HEK293 (cell line): Measurements from ENCODE around the gene SH2B3.

Source experiments
- GLI2 ChIP-seq: fragments of 450-650 bp; formaldehyde crosslinking; IDR thresholded peaks from 2 replicates; pipeline ENCODE4; 2017; ENCODE audit warnings: missing biosample characterization, missing genetic modification characterization, low read depth, borderline replicate concordance
- TF ChIP-seq, protein P1 (sequence below): sonication (generic); formaldehyde crosslinking; IDR thresholded peaks from 2 replicates; pipeline ENCODE4 v1.8.1; 2022; ENCODE audit warnings: mild to moderate bottlenecking, moderate library complexity, missing genetic modification reagents
- TF ChIP-seq, protein P2 (sequence below): fragments of 450-650 bp; formaldehyde crosslinking; IDR thresholded peaks from 2 replicates; pipeline ENCODE4 v1.5.1; 2016; ENCODE audit warnings: missing biosample characterization, missing genetic modification characterization, low read depth

DNA sequence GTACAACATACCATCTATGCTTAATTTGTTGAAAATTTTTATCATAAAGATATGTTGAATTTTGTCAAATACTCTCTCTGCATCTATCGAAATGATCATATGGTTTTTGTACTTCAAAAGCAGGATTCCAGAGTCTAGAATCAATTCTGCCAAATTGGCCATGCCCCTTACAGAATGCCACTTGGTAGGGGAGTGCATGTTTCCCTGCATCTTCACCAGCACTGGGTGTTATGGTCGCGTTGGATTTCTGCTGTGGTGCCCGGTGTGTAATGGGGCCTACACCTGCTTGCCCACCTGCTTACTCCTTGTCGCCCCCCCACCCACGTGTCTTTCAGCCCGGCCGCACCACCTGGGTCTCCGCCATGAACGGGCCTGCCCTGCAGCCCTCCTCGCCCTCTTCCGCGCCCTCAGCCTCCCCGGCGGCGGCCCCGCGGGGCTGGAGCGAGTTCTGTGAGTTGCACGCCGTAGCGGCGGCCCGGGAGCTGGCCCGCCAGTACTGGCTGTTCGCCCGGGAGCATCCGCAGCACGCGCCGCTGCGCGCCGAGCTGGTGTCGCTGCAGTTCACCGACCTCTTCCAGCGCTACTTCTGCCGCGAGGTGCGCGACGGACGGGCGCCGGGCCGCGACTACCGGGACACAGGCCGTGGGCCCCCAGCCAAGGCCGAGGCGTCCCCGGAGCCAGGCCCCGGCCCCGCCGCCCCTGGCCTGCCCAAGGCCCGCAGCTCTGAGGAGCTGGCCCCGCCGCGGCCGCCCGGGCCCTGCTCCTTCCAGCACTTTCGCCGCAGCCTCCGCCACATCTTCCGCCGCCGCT is 12.3 kb downstream of the SH2B3 start:
- TF ChIP-seq, protein P1, sequence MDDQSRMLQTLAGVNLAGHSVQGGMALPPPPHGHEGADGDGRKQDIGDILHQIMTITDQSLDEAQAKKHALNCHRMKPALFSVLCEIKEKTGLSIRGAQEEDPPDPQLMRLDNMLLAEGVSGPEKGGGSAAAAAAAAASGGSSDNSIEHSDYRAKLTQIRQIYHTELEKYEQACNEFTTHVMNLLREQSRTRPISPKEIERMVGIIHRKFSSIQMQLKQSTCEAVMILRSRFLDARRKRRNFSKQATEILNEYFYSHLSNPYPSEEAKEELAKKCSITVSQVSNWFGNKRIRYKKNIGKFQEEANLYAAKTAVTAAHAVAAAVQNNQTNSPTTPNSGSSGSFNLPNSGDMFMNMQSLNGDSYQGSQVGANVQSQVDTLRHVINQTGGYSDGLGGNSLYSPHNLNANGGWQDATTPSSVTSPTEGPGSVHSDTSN (CRISPR knock-in tag): no peak
- TF ChIP-seq GLI2 (tag by site-specific recombination): no peak
- TF ChIP-seq, protein P2, sequence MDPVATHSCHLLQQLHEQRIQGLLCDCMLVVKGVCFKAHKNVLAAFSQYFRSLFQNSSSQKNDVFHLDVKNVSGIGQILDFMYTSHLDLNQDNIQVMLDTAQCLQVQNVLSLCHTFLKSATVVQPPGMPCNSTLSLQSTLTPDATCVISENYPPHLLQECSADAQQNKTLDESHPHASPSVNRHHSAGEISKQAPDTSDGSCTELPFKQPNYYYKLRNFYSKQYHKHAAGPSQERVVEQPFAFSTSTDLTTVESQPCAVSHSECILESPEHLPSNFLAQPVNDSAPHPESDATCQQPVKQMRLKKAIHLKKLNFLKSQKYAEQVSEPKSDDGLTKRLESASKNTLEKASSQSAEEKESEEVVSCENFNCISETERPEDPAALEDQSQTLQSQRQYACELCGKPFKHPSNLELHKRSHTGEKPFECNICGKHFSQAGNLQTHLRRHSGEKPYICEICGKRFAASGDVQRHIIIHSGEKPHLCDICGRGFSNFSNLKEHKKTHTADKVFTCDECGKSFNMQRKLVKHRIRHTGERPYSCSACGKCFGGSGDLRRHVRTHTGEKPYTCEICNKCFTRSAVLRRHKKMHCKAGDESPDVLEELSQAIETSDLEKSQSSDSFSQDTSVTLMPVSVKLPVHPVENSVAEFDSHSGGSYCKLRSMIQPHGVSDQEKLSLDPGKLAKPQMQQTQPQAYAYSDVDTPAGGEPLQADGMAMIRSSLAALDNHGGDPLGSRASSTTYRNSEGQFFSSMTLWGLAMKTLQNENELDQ (tag by site-specific recombination): no peak
